Heart left ventricle (tissue), 13 donors: ENCODE data around the gene TRPM1.

Source experiments
- POLR2A ChIP-seq, 2 donors: fragments of 450-650 bp; IDR thresholded peaks; one replicate each; pipeline ENCODE4 v1.6.1; 2017; ENCODE audit warnings: antibody characterized with exemption in 2 of 2, mild to moderate bottlenecking in 2 of 2, moderate library complexity in 2 of 2
- TF ChIP-seq, protein P1 (sequence below), 12 donors: fragments of 200-600 bp; sonication (generic) in 4 of 12; IDR thresholded peaks; one replicate each; pipeline versions ENCODE4 v1.5.0 to v1.8.0; 2018 to 2022; ENCODE audit warnings: antibody characterized with exemption in 12 of 12, mild to moderate bottlenecking in 5 of 12
- donor health status: ischemic (EF 13 %, LVEDD 7.1; RV severe dilation, severe dysfunction).
- donor health status: DM: no; HTN: yes; CAD: no.
- donor health status: DM: no; HTN: no; CAD: no.
- donor health status: ischemic (EF 25% LVEDD 6.9; RV normal size, moderate dysfunction).
- donor health status: ischemic (EF 25% LVEDD 5.7; RV mildly dilated, moderate dysfunction).
- donor health status: ischemic (EF 35%, LVEDD 5.7; RV mildly dilated, moderate dysfunction).
- donor health status: nonischemic (EF 11% LVEDD 7.7; RV severe dilation, severe dysfunction).
- donor health status: DM: yes; HTN: yes; CAD: no.
- donor health status: PGD.
- donor health status: ischemic (EF 29% LVEDD 5.4; RV normal size, mild dysfunction).
- donor health status: nonischemic (EF 23%, LVEDD 6.1; RV moderate dilation, normal function).

DNA sequence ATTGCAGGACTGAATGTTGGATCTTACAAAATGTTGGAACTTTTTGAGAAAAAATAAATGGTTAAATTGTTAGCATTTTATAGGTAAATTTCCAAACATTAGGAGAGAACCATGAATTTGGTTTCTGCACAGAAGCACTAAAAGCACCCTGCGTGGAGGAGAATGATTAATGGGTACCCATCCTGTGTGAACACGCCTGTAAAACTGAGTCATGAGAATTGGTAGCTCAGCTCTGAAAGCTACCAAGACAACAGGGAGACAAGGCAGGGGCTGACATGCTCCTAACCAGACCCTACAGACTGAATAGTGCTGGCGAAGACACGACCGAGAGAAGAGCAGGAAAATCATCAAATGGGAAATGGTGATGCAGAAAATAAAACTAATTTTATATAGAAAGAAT, 77.7 kb downstream of the TRPM1 start:
- TF ChIP-seq, protein P1, sequence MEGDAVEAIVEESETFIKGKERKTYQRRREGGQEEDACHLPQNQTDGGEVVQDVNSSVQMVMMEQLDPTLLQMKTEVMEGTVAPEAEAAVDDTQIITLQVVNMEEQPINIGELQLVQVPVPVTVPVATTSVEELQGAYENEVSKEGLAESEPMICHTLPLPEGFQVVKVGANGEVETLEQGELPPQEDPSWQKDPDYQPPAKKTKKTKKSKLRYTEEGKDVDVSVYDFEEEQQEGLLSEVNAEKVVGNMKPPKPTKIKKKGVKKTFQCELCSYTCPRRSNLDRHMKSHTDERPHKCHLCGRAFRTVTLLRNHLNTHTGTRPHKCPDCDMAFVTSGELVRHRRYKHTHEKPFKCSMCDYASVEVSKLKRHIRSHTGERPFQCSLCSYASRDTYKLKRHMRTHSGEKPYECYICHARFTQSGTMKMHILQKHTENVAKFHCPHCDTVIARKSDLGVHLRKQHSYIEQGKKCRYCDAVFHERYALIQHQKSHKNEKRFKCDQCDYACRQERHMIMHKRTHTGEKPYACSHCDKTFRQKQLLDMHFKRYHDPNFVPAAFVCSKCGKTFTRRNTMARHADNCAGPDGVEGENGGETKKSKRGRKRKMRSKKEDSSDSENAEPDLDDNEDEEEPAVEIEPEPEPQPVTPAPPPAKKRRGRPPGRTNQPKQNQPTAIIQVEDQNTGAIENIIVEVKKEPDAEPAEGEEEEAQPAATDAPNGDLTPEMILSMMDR (IDR thresholded peaks at IDR 0.05): no peak
- TF ChIP-seq POLR2A (IDR thresholded peaks at IDR 0.05): no peak
